Activated CD8-positive, alpha-beta T cell treated with anti-CD3 and anti-CD28 coated beads for 36 hours (primary cell): Measurements from ENCODE around the gene TTYH3. TPM values are rescaled to one million over a fixed set of nuclear protein-coding genes. Genes with fewer than 3 reads are reported as not detected.

Experiments
- ATAC-seq: fragments of 200-7000 bp; cut with Tn5 transposase; one replicate; pipeline ENCODE4 v1.10.0; 2021; ENCODE audit warnings: mild to moderate bottlenecking, moderate library complexity
- CTCF ChIA-PET: fragments of 350-600 bp; sonication (Branson Sonifier 250); formaldehyde crosslinking; loops from one replicate; lab custom pipeline; 2021; ENCODE audit warnings: antibody characterized with exemption; lab: Charles Lee
- POLR2A ChIA-PET: fragments of 350-600 bp; sonication (Branson Sonifier 250); formaldehyde crosslinking; loops from one replicate; lab custom pipeline; 2021; ENCODE audit warnings: antibody characterized with exemption; lab: Charles Lee
- DNase-seq: peaks from one replicate; pipeline ENCODE4 v3.0.0-alpha.2; 2020
- H3K27ac Mint-ChIP-seq: one replicate; pipeline ENCODE4 v1.8.0; 2021; ENCODE audit warnings: mild to moderate bottlenecking, mixed read lengths
- H3K27me3 Mint-ChIP-seq: one replicate; pipeline ENCODE4 v1.8.0; 2021; ENCODE audit warnings: mixed read lengths
- H3K36me3 Mint-ChIP-seq: one replicate; pipeline ENCODE4 v1.8.0; 2021; ENCODE audit warnings: low read depth, mixed read lengths
- H3K4me1 Mint-ChIP-seq: one replicate; pipeline ENCODE4 v1.8.0; 2021; ENCODE audit warnings: low read depth, mixed read lengths
- H3K4me3 Mint-ChIP-seq: one replicate; pipeline ENCODE4 v1.8.0; 2021; ENCODE audit warnings: mild to moderate bottlenecking, moderate library complexity, mixed read lengths
- H3K9me3 Mint-ChIP-seq: one replicate; pipeline ENCODE4 v1.8.0; 2021; ENCODE audit warnings: mixed read lengths
- CTCF ChIP-seq: fragments of 200-600 bp; IDR thresholded peaks from one replicate; pipeline ENCODE4 v1.8.0; 2022; ENCODE audit warnings: antibody characterized with exemption, mild to moderate bottlenecking
- intact Hi-C: fragments of 100-400 bp; cut with micrococcal nuclease; formaldehyde crosslinking; loops from one replicate; pipeline ENCODE4 v1.10.0; 2022
- total RNA-seq, 2 experiments: library from RNA; stranded (reverse); gene quantifications; one replicate each; pipeline ENCODE4 v1.2.3, GENCODE V29; 2021

The TTYH3 gene
- total RNA-seq, 2 experiments from 2014 or later: 30.3 to 32.3 TPM

GRCh38 chr7:2602406-2603043 is 29.3 kb upstream of the TTYH3 start:
- intact Hi-C loops: no loop called here
- peaks cover 3% of the 10 kb centered on the region for H3K36me3 Mint-ChIP-seq
- no peak overlapping the region for H3K27ac Mint-ChIP-seq
- DNase-seq (no peak), ATAC-seq (no peak)
- H3K4me1 Mint-ChIP-seq: no peaks in the 10 kb centered on the region
- no peak for TF ChIP-seq CTCF
- no peaks in the 10 kb centered on the region for H3K9me3 Mint-ChIP-seq
- H3K4me3 Mint-ChIP-seq: no peak overlapping the region
- ChIA-PET POLR2A (no interaction called here), CTCF (no interaction called here)
- H3K27me3 Mint-ChIP-seq: no peaks in the 10 kb centered on the region

GRCh38 chr7:2603044-2603965 is 28.5 kb upstream of the TTYH3 start:
- intact Hi-C loops: no loop called here
- ATAC-seq (no peak), DNase-seq (no peak)
- CTCF ChIA-PET: no interaction called here
- H3K9me3 Mint-ChIP-seq: no peaks in the 10 kb centered on the region
- no peak overlapping the region for H3K4me3 Mint-ChIP-seq
- H3K36me3 Mint-ChIP-seq: peaks cover 3% of the 10 kb centered on the region
- POLR2A ChIA-PET: no interaction called here
- H3K4me1 Mint-ChIP-seq: no peaks in the 10 kb centered on the region
- H3K27ac Mint-ChIP-seq: no peak overlapping the region
- H3K27me3 Mint-ChIP-seq: no peaks in the 10 kb centered on the region
- no peak for TF ChIP-seq CTCF

- DNase-seq: no peak
- H3K27ac Mint-ChIP-seq: no peak overlapping the region
- ATAC-seq: no peak
- peaks cover 7% of the 10 kb centered on the region for H3K4me1 Mint-ChIP-seq
- intact Hi-C loops: no loop called here
- H3K36me3 Mint-ChIP-seq: no peaks in the 10 kb centered on the region
- CTCF ChIA-PET: interaction anchor here (0.9 to 1.2 kb wide), 2 partner anchors 114 to 136 kb away, joined by 3 read pairs; no protein-coding TSS in a partner anchor
- H3K9me3 Mint-ChIP-seq: no peaks in the 10 kb centered on the region
- POLR2A ChIA-PET: no interaction called here
- H3K4me3 Mint-ChIP-seq: no peak overlapping the region
- no peak for TF ChIP-seq CTCF
- H3K27me3 Mint-ChIP-seq: no peaks in the 10 kb centered on the region
Observed at GRCh38 chr7:2604608-2605174, 27.1 kb upstream of the TTYH3 start.

GRCh38 chr7:2605608-2606538 is 25.9 kb upstream of the TTYH3 start:
- TF ChIP-seq CTCF: no peak
- no peak overlapping the region for H3K4me3 Mint-ChIP-seq
- no peaks in the 10 kb centered on the region for H3K27me3 Mint-ChIP-seq
- ATAC-seq (no peak), DNase-seq (no peak)
- POLR2A ChIA-PET: no interaction called here
- H3K4me1 Mint-ChIP-seq: peaks cover 7% of the 10 kb centered on the region
- CTCF ChIA-PET: interaction anchor here (1.2 kb wide), 1 partner anchor 113 kb away, joined by 3 read pairs; no protein-coding TSS in a partner anchor
- intact Hi-C loops: no loop called here
- no peaks in the 10 kb centered on the region for H3K9me3 Mint-ChIP-seq
- H3K27ac Mint-ChIP-seq: no peak overlapping the region
- H3K36me3 Mint-ChIP-seq: no peaks in the 10 kb centered on the region
